8988T (cell line): ENCODE measurements around the gene KBTBD2.
"Not testable (repeated sequence)": the region's sequence is repeated elsewhere in the genome, so short reads cannot be mapped to it uniquely, and the experiment has no call there.

Experiments used
- DNase-seq: peaks from one replicate; pipeline ENCODE4 v3.0.0; 2011

The KBTBD2 gene

DNA sequence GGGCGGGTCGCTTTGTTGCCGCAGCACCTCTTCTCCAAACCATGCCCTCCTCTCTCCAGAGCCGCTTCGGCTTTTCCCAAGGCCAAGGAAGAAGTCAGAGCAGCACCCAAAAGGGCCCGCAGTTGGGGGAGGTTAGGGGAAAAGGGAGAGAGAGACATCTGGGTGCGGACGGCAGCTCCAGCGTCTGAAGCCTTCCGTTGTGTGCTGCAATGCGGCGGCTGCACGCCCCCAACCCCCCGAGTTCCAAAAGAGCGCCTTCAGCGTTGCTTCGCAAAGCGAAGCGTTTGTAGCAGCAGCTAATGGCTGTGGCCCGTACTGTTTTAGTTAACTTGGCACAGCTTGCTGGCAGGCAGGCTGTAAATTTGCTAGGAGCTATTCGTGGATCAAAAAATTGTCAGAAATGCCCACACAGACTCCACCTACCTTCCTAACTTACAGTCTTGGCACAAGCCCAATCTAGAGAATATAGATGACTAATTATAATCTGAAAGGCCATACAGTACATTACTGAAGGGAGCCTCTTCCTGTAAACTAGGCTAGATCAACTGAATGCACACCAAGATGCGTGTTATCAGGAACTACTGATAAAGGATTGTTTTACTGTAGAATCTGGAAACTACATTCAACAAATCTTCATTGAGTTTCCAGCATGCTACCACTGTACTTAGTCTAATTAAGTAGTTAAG lies 1.1 kb upstream of the KBTBD2 start:
- no peak for DNase-seq

DNA sequence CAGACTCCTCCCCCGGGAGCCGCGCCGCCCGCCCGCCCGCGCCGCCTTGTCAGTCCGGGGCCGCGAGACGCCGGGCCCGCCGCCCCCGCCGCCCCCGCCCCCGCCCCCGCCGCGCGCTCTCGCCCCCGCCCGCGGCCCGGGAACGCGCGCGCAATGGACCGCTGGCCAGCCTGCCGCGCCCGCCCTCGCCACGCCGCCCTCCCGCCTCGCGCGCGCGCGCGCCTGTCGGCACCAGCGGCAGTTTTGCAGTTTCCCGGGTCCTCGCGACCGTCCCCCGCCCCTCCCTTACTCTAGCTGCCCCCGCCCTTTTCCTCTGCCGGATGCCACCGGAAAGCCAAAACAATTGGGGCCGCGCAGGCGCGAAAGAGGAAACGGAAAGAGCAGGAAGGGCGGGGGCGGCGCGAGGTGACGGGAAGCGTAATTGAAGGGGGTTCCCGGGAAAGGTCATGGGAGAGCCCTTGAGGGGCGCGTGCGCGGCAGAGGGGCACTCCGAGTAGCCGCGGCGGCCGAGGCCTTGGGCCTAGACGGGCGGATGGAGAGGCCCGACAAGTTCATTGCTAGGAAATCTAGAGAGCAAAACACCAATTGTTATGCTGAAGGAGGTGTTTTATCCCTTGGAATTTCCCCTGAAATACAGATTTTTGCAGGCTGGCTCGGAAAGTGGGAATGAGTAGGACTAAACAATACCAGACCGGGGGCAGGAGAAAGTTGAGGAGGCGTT lies 400 bp upstream of the KBTBD2 start:
- peak; percentile 51 for DNase-seq

DNA sequence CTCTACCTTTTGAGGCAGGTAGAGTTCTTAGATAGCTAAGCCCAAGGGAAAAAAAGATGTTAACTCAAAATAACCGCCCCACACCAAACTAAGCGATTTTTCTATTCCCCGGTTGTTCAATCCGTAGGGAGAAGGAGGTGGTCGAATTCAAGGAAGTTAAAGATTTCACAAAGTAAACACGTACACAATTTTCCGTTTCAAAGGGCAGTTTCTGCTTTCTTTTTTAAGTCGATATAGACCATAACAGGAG lies 842 bp downstream of the KBTBD2 start:
- no peak for DNase-seq

DNA sequence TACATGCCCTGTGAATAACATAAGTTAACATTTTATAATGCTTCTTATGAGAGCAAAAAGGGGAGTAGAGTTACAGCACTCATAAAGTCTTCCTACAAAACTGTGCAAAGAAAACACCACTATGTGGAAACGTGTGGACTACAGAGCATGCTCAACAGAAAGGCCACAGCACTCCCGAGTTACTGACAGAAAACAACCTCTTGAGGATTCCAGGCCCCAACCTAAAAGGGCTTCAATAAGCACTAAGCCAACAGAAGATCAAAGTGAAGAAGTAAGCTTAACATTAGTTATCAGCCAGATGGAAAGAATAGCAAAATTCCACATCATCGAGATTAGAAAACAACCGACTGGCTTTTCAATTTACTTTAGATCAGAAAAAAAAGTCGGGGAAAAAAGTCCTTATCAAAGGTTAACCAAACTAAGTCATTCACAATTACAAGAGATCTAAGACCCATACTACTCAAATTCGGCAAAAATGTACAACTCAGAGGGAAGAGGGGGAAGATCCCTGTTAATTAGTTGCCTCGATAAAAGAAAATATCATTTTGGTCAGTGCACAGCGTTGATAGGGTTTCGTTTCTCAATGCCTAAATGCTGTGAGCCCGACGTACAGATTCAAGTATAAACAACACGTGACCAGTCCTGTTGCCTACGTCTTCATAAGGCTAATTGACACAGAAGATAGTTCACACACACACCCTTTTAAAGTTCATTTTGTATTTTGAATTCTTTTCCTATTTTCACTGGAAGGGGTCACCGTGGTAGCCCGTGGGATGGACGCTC lies 1.4 kb downstream of the KBTBD2 start:
- DNase-seq = no peak

DNA sequence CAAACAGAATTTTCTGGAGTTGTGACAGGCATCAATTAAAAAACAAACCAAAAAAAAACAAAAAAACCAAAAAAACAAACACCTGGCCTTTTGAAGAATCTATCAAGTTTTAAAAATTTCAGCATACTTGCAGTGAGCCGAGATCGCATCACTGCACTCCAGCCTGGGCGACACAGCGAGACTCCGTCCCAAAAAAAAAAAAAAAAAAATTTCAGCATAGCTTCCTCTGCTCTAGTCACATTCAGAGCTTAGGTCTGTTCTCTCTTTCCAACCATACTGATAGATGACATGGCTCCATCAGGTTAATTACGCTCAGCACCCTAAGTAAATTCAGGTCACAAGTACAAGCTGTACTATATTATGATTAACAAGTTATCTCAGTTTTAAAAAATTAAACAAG lies 3.1 kb downstream of the KBTBD2 start:
- DNase-seq = no peak

DNA sequence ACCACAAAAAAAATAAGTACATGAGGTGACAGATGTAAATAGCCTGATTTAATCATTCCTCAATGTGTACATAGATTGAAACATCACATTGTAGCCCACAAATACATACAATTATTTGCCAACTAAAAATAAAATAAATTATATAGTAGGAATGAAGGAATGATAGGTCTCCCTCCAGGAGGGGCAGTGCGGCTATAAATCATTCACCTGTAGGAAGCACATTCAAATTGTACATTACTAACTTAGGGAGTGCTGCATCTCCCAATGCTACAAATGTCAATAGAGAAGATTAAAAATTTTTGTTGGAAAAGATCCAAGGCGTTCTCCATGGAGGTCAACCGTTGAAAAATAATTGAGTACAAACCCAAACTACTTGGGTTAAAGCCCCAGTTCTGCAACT lies 4.2 kb downstream of the KBTBD2 start:
- no peak for DNase-seq

DNA sequence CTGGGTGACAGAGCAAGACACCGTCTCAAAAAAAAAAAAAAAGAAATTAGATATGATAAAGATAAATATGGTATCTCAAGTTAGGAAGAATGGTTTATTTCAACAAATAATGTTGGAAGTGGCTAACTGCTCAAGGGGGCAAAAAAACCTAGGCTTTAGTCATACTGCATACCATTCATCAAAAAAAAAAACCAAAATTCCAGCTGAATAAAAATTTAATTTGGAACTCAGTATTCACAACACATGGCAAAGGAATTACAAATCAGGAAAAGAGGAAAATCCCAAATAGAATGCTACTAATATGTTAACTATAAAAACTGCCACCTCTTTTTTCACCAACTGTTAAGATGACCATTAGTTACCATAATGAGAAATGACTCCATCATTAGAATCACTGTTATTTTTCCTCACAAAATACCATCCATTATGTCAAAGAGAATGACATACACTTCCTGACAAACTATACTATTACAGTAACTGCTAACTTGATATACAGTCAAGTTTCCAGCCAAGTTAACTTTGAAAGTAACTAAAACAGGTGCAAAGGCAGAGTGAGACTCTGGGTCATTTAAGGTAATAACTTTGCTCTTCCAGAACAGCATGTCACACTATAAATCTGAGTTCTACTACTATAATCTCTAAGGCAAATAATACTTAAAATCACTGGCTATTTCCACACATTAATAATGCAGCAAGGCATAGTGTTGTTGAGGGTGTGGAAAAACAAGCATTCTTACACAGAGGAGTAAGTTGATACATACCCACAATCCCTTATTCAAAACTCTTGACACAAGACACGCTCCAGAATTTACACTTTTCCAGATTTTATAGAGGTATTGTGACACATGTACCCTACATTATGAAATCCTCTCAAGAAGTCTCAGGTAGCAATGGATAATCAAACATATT lies 10.2 kb downstream of the KBTBD2 start:
- DNase-seq = no peak

DNA sequence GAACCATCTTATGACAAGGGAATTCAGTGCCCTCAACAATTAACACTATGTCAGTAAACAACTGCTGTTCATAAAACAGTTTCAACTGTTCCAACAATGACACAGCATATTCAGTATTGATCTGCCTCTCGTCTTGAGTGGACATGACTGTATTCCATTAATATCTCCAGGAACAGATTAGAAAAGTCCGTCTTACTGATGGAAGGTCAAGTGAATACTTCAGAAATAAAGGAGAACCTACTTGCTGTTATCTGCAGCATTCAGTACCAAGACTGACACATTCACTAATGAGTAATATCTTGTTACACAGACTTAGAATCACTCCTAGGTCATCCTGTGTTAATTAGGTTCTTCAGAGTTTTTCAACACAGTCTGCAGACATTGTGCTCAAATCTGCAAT lies 12.1 kb downstream of the KBTBD2 start:
- DNase-seq = no peak

DNA sequence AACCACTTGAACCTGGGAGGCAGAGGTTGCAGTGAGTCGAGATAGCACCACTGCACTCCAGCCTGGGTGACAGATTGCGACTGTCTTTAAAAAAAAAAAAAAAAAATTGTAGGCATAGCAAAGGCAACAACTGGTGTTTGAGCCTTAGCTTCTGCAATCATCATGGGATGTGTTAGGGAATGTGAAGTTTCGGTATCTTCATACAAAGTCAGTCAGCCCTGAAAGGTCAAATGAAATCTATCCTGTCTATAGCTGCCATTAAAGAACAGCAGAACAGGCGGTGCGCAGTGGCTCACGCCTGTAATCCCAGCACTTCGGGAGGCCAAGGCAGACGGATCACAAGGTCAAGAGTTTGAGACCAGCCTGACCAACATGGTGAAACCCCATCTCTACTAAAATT lies 13.5 kb downstream of the KBTBD2 start:
- not testable (repeated sequence) for DNase-seq

DNA sequence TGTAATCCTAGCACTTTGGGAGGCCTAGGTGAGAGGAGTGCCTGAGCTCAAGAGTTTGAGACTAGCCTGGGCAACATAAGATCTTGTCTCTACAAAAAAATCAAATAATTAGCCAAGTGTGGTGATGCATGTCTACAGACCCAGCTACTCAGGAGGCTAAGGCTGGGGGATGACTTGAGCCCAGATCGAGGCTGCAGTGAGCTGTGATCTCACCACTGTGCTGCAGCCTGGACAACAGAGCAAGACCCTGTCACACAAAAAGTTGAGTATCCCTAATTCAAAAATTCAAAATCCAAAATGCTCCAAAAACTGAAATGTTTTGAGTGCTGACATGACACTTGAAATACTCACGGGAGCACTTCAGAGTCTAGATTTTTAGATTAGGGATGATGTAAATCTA lies 19.1 kb downstream of the KBTBD2 start:
- DNase-seq = no peak

DNA sequence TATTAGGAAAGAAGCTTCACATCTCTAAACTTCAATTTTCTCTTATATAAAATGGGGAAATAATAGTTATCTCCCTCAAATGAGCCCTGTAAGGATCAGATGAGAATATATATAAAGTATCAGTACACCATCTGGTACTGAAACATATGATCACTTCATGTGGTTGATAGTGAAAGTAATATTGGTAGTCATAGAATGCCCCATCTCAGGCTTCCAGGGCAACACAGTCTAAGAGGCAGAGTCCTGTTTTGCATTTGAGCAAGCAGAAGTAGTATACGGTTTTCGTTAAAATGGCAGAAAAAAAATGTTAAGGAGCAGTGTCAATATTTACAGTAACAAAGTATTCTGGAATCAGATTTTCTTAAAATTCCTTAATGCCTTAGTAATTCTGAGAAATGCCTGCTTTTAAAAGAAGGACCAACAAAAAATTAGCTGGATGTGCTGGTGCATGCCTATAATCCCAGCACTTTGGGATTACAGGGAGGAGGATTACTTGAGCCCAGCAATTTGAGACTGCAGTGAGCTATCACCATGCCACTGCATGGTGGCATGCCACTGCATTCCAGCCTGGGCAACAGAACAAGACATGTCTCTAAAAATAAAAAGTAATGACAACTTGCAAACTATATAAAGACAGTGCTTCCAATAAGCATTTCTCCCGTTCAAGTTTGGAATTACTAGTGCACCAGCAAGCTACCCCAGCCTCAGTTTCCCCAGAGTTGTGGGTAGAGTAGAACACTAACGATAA lies 19.8 kb downstream of the KBTBD2 start:
- no peak for DNase-seq

DNA sequence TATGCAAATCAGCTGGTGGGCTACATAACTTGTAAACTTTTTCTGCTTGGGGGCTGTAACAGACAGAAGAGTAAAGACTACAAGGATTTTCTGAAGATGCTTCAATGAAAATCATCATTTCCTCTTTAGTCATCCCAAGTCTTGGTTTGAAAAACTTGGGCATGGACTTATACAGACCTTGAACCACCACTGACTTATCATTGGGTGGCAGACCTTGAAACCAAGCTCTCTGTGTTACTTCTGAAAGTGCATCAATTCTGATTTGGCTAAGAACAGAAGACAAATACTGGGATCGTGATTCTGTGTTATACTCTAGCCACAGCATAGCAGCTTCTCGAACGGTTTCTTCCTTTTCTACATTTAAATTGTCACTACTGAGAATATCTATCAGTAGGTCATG lies 21.3 kb downstream of the KBTBD2 start:
- no peak for DNase-seq

DNA sequence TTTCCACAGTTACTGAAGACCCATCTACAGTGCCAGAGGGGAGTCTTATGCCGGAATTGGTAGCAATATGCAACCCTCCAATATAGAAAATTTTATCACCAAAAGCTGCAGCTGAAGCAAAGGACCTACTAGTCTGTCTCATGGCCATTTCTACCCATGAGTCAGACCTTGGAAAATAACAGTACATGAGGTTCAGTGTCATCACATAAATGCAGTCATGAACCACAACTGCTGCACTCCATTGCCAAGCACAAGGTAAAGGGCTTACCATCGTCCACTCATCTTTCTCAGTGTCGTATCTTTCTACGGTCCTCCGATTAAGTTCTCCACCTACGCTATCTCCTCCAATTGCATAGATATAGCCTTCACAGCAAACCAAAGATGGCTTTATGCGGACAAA lies 21.8 kb downstream of the KBTBD2 start:
- DNase-seq = no peak

DNA sequence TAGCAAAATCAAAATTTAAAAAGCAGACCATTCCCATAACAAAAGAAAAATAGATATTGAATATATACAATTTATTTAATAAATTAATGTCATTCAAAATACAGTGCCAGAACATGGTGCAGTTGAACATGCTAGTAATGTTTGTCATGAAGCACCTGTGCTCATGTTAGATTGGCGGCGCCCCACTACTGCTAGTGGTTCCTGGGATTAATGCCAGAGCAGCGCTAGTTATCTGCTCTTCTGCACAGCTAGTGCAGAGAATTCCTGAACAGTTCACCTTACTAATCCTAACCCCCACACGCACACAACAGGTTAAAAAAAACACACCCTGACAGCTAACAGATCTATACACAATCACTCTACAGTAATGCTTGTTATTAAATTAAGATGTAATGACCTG lies 23.4 kb downstream of the KBTBD2 start:
- DNase-seq = no peak

DNA sequence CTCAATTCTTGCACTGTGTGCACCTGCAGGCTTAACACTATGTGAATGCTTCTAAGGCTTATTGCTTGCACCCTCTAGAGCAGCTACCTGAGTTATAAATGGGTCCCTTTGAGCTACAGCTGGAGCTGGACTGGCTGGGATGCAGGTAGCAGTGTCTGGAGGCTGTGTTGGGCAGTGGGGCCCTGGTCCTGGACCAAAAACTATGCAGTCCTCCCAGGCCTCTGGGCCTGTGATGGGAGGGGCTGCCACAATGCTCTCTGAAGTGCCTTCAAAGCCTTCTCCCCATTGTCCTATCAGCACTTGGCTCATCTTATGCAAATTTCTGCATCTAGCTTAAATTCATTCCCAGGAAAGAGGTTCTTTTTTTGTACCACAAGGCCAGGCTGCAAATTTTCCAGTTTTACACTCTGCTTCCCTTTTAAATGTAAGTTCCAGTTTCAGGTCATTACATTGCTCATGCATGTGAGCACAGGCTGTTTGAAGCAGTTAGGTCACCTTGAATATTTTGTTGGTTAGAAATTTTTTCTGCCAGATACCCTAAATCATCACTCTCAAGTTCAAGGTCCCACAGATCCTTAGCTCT lies 26.0 kb downstream of the KBTBD2 start:
- no peak for DNase-seq

DNA sequence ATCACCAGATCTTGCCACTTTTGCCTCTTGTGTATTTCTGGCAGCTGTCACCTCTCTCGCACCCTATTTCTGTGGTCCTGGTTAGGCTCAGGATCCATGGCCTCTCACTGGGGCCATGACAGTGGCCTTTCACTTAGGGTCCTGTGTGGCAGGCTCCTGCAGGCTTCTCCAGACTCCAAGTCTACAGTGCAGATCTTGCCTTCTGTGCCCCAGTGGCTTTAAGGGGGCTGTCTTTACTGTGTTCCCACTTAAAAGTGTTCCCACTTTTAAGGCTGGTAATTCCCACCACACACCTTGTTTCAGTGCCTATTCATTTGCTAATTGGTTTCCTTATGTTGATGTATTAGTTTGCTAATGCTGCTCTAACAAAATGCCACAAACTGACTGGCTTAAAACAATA lies 27.7 kb downstream of the KBTBD2 start:
- not testable (repeated sequence) for DNase-seq

DNA sequence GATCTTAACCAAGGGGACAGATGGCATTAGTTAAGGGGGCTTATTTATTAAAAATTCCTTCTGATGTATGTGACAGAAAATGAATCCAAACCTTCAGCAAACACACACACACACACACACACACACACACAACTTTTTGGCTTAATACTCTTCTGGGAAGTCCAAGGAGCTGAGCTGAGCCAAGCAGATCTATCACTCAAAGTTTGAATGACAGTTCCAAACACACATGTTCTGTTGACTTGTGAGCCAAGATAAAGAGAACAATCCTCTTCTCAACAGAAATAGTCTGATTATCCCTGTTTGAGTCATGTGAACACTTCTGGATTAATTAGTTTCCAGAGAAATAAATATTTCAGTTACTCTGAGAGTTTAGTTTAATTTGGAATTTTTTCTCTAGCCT lies 31.5 kb downstream of the KBTBD2 start:
- DNase-seq = no peak

DNA sequence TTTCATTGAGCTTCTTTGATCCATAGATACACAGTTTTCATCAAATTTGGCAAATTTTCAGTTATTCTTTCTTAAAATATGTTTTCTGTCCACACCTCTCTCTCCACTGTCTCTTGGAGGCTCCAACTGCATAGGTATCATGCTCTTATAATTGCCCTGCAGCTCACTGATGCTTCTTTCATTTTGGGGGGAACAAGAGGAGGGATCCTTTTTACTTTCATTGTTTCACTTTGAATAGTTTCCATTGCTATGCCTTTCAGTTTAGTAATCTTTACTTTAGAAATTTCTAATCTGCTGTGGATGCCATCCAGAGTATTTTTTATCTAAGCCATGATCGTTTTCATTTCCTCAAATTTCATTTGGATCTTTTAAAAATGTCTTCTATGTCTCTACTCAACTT lies 32.9 kb downstream of the KBTBD2 start:
- no peak for DNase-seq

DNA sequence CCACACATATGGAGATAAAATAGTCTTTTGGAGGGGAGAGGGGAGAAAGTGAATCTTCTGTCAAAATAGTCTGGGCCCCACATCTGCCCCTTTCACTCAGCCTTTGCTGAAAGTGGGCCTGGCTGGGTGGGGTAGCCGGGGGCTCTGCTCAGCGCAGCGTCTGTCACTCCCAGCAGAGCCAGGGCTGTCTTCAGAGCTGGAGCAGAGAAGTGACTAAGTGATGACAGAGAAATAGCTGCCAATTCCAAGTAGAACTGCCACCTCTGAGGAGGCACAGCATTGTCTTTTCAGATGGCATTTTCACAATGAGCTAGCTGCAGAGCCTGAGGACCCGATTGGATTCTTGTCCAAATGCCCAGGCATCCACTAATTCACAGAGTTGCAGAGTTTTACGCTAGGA lies 34.5 kb downstream of the KBTBD2 start:
- not testable (repeated sequence) for DNase-seq

DNA sequence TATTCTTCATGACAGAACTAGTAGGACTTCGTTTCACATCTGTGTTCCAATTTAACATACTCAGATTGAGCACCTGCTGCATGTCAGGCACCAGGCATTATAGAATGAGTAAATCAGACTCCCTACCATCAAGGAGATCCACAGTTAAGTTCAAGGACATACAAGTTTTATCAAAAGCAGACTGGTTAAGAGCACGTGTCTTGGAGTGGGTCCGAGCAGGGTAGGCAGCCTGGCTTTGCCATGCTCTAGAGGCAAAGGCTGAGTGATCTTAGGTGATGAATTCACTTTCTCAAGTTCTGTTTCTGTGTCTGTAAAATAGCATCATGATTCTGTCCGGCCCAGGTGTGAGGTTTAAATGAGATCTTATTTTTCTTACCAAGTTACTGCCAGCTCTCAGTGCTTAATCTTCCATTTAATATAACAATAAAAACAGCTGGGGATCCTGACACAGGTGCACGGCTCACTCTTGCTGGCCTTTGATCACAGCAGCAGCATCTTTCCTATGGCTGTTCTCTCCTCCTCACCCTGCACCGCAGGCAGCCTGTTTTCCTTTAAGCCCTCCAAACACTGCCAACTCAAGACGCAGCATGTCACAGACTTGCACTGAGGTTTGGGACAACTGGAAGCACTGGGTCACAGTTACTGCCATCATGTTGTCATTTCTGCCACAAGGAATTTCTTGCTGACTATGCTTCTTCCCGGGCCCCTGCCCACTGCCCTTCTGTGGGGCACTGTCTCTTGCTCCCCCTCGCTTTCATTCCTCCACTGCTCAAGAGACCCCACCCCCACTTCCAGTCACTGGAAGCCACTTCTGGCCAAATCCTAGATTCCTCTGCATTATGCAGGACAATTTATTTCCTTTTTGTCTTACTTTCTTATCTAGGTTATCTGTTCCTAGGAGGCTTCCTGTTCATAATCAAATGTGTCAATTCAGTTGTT lies 35.5 kb downstream of the KBTBD2 start:
- not testable (repeated sequence) for DNase-seq

DNA sequence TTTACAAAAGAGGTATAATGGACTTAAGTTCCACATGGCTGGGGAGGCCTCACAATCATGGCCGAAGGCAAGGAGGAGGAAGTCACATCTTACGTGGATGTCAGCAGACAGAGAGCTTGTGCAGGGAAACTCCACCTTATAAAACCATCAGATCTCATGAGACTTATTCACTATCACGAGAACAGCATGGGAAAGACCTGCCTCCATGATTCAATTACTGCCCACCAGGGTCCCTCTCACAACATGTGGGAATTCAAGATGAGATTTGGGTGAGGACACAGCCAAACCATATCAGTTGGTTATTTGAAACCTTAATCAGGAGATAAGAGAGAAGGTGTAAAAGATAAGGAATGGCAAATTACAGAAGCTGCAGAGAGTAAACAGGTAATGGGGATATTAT lies 40.9 kb downstream of the KBTBD2 start:
- not testable (repeated sequence) for DNase-seq
